GM13977 (cell line): ENCODE data around the gene LYPD6.

ENCODE experiments used
- DNase-seq: peaks from one replicate; pipeline ENCODE4 v3.0.0; 2012; ENCODE audit warnings: low spot score
- CTCF ChIP-seq: IDR thresholded peaks from 2 replicates; pipeline ENCODE4 v1.5.1; 2012; ENCODE audit warnings: mild to moderate bottlenecking, control low read depth; ENCODE audit not compliant: insufficient read depth; ENCODE audit errors: extremely low read depth, missing control alignments
- in situ Hi-C: fragments of 300-500 bp; cut with MboI; formaldehyde crosslinking; loops from one replicate; pipeline ENCODE4 v1.12.0; 2022; ENCODE audit warnings: low sequenced_read_pairs, low pct_unique_long_range_greater_than_20kb, mixed read lengths, inconsistent platforms; ENCODE audit not compliant: unreplicated experiment

The LYPD6 gene

GRCh38 chr2:149387411-149387810 lies 57.0 kb downstream of the LYPD6 start:
- no peak for TF ChIP-seq CTCF
- no peak for DNase-seq
- in situ Hi-C loops = no loop called here

GRCh38 chr2:149388120-149388816 lies 57.9 kb downstream of the LYPD6 start:
- TF ChIP-seq CTCF = no peak
- no peak for DNase-seq
- in situ Hi-C loops = no loop called here

- TF ChIP-seq CTCF = no peak
These were observed 59.2 kb downstream of the LYPD6 start for GRCh38 chr2:149389506-149390167.

GRCh38 chr2:149393614-149394013 lies 63.2 kb downstream of the LYPD6 start:
- TF ChIP-seq CTCF = no peak
- in situ Hi-C loops = no loop called here
- no peak for DNase-seq

More at GRCh38 chr2:149389506-149390167, 59.2 kb downstream of the LYPD6 start:
- in situ Hi-C loops = no loop called here
- no peak for DNase-seq

- no peak for DNase-seq
- no peak for TF ChIP-seq CTCF
These were observed 64.5 kb downstream of the LYPD6 start for GRCh38 chr2:149394864-149395263.

GRCh38 chr2:149399934-149400615 lies 69.7 kb downstream of the LYPD6 start:
- DNase-seq = no peak
- in situ Hi-C loops = no loop called here
- TF ChIP-seq CTCF = no peak

More at GRCh38 chr2:149394864-149395263, 64.5 kb downstream of the LYPD6 start:
- in situ Hi-C loops = no loop called here
